ENCODE results near the gene KRTAP12-3.
"Not testable (repeated sequence)": the region's sequence is repeated elsewhere in the genome, so short reads cannot be mapped to it uniquely, and the experiment has no call there.

The KRTAP12-3 gene

DNA sequence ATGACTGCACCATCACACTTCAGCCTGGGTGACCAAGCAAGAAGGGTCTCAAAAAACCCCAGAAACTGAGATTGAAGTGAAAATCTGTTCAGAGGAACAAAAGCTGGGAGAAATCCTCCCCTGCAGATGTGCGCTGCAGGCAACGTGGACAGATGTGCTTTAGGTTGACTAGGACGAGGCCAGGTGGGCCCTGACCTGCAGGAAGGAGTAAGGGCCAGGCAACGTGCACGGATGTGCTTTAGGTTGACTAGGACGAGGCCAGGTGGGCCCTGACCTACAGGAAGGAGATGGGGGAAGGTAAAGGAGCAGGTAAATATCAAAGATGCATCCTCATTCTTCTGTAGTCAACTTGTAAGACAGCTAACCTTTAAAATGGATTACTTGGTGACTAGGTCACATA is 26.8 kb downstream of the KRTAP12-3 start:
- H3K4me3 ChIP-seq (replicated peaks; ENCODE audit: low read depth, low read length), result no peak overlapping the region
- H3K27me3 ChIP-seq (replicated peaks; ENCODE audit: control insufficient read depth, insufficient read depth, low read length), result no peaks in the 10 kb centered on the region; the same call in 1 of the 2 replicates
- DNase-seq (ENCODE audit: extremely low read depth, insufficient read length), result no peak
- H3K36me3 ChIP-seq (ENCODE audit: control insufficient read depth, insufficient read depth, low read length), result no peaks in the 10 kb centered on the region
- no peak for TF ChIP-seq CTCF (IDR thresholded peaks at IDR 0.05; ENCODE audit: insufficient read depth, low read length, poor library complexity, severe bottlenecking)

- not testable (repeated sequence) for DNase-seq (ENCODE audit: extremely low read depth, insufficient read length); H3K4me3 ChIP-seq (replicated peaks; ENCODE audit: low read depth, low read length); H3K36me3 ChIP-seq (ENCODE audit: control insufficient read depth, insufficient read depth, low read length); H3K27me3 ChIP-seq (replicated peaks; ENCODE audit: control insufficient read depth, insufficient read depth, low read length)
Observed at GRCh38 chr21:44685050-44685449, 27.3 kb downstream of the KRTAP12-3 start.

DNA sequence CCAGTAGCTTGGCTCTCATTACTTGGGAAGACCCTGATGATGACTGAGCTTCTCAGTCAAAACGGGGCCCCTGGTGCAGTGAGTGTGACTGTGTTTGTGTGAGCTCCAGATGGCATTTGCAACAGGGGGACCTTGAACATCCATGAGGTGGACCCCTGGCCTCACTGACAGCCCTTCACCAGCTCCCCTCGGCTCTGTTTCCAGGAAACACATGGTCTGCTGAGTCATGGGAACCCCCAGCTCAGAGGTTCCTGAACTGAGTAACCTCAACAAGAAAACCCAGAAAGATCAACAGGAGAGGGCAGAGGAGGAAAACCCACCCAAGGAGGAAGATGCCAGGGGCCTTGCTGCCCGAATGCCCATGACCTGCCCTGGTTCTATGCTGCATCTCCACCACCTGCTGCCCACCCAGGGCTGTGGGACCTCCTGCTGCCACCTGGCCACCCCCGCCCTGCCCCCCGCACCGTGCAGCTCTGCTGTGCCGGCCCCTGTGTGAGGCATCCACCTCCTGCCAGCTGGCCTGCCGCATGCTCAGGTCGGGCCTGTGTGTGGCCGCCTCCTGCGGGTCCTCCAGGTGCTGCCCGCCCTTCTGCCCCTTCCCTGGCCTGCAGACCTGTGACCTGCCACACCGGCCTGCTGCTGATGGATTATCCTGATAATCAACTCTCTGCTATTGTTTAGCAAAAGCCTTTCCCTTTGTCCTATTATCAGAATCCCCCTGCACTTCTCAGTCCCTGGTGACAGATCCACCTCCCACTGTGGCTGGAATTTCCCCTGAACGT is 28.5 kb downstream of the KRTAP12-3 start:
- no peak for DNase-seq (ENCODE audit: extremely low read depth, insufficient read length)
- TF ChIP-seq CTCF (IDR thresholded peaks at IDR 0.05; ENCODE audit: insufficient read depth, low read length, poor library complexity, severe bottlenecking), result no peak
- Histone ChIP-seq H3K4me3 (replicated peaks; ENCODE audit: low read depth, low read length) (no peak overlapping the region), H3K27me3 (replicated peaks; ENCODE audit: control insufficient read depth, insufficient read depth, low read length) (no peaks in the 10 kb centered on the region; the same call in 1 of the 2 replicates), H3K36me3 (ENCODE audit: control insufficient read depth, insufficient read depth, low read length) (no peaks in the 10 kb centered on the region)

DNA sequence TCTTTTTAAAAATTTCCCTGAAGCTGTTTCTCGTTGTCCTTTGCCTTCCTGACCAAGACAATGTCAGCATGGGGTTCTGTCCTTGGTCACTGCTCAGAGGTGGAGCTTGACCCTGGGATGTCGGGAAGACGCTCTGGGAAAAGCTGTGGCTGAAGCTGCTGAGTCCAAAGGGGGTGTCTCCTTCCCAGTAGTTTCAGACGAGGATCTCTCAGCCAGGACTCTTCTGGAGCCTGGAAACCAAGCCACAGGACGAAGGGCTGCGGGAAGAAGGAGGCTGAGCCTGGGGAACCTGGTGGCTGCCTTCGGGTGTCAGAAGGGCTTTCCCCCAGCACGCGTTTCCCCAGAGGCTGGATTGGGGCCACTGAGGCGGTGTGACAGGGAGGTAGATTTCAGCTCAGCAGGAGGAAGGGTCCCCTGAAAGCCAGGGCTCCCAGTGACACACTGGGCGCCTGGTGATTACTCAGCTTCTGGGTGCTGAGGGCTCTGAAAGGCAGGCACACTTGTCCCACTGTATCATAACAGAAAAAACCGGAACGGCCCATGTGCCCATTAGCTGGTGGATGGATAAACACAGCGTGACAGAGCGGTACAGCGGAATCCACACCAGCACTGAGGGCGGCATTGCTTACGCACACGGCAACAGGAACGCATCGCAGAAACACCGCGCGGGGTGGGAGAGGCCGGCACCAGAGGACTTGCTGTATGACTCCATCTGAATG is 29.3 kb downstream of the KRTAP12-3 start:
- TF ChIP-seq CTCF (IDR thresholded peaks at IDR 0.05; ENCODE audit: insufficient read depth, low read length, poor library complexity, severe bottlenecking), result no peak
- DNase-seq (ENCODE audit: extremely low read depth, insufficient read length), result no peak
- Histone ChIP-seq H3K4me3 (replicated peaks; ENCODE audit: low read depth, low read length) (no peak overlapping the region), H3K27me3 (replicated peaks; ENCODE audit: control insufficient read depth, insufficient read depth, low read length) (no peaks in the 10 kb centered on the region; the same call in 1 of the 2 replicates), H3K36me3 (ENCODE audit: control insufficient read depth, insufficient read depth, low read length) (no peaks in the 10 kb centered on the region)

GRCh38 chr21:44687671-44688070 is 29.9 kb downstream of the KRTAP12-3 start:
- H3K36me3 ChIP-seq (ENCODE audit: control insufficient read depth, insufficient read depth, low read length), result no peaks in the 10 kb centered on the region
- DNase-seq (ENCODE audit: extremely low read depth, insufficient read length), result no peak
- no peak for TF ChIP-seq CTCF (IDR thresholded peaks at IDR 0.05; ENCODE audit: insufficient read depth, low read length, poor library complexity, severe bottlenecking)
- H3K27me3 ChIP-seq (replicated peaks; ENCODE audit: control insufficient read depth, insufficient read depth, low read length), result no peaks in the 10 kb centered on the region; the same call in 1 of the 2 replicates
- H3K4me3 ChIP-seq (replicated peaks; ENCODE audit: low read depth, low read length), result no peak overlapping the region

DNA sequence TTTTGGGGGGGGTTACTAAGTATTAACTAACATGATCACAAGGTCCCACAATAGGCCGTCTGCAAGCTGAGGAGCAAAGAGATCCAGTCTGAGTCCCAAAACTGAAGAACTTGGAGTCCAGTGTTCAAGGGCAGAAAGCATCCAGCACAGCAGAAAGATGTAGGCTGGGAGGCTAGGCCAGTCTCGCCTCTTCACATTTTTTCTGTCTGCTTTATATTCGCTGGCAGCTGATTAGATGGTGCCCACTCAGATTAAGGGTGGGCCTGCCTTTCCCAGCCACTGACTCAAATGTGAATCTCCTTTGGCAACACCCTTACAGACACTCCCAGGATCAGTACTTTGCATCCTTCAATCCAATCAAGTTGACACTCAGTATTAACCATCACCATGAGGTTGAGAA is 32.0 kb downstream of the KRTAP12-3 start:
- H3K36me3 ChIP-seq (ENCODE audit: control insufficient read depth, insufficient read depth, low read length); DNase-seq (ENCODE audit: extremely low read depth, insufficient read length); H3K4me3 ChIP-seq (replicated peaks; ENCODE audit: low read depth, low read length); H3K27me3 ChIP-seq (replicated peaks; ENCODE audit: control insufficient read depth, insufficient read depth, low read length): not testable (repeated sequence)

All from GM06990 (cell line).